ENCODE measurements around the gene CBLN3. TPM values are rescaled to one million over a fixed set of nuclear protein-coding genes. Genes with fewer than 3 reads are reported as not detected.

Gene CBLN3
- total and polyA plus RNA-seq, 2 of the 4 experiments (the other 2 are of a cell fraction): 0.72 to 4.5 TPM

GRCh38 chr14:24418492-24418873, 11.0 kb downstream of the CBLN3 start:
- dilution Hi-C loops (cut with HindIII; ENCODE audit: low sequenced_read_pairs, unreplicated experiment) (no loop called here), intact Hi-C loops (cut with micrococcal nuclease) (no loop called here), in situ Hi-C loops (cut with MboI; ENCODE audit: low sequenced_read_pairs) (no loop called here)
- Histone ChIP-seq H2AK5ac (ENCODE audit: low read depth, low read length) (no peak overlapping the region), H2AFZ (replicated peaks; ENCODE audit: low read length, poor library complexity) (no peak overlapping the region), H2AK9ac (replicated peaks; ENCODE audit: low read depth, low read length, poor library complexity) (no peak overlapping the region), H4K91ac (ENCODE audit: insufficient read depth, low read depth, low read length) (no peak overlapping the region), H3K9me1 (ENCODE audit: insufficient read depth, low read length) (peaks cover 3% of the 10 kb centered on the region; the same call in 1 of the 2 replicates), H4K8ac (ENCODE audit: low read depth in 2 of 2, low read length in 2 of 2) (no peak overlapping the region), H2BK5ac (ENCODE audit: low read depth, low read length, poor library complexity, severe bottlenecking) (no peak overlapping the region), H4K20me1 (ENCODE audit: insufficient read depth, low read length) (no peaks in the 10 kb centered on the region), H3K18ac (ENCODE audit: low read depth, low read length) (no peak overlapping the region), H3K79me1 (ENCODE audit: low read depth in 1 of 2, low read length in 2 of 2) (no peaks in the 10 kb centered on the region), H3K9me3 (ENCODE audit: control insufficient read depth, insufficient read depth, low read length) (no peaks in the 10 kb centered on the region), H3K56ac (ENCODE audit: extremely low read depth, insufficient read depth, low read length) (no peak overlapping the region), H3K27me3 (ENCODE audit: control insufficient read depth, insufficient read depth, low read length) (peaks cover 29% of the 10 kb centered on the region), H3K4me1 (ENCODE audit: control insufficient read depth, insufficient read depth, low read length) (no peaks in the 10 kb centered on the region), H3K9ac (ENCODE audit: low read depth, low read length) (no peak overlapping the region), H3K36me3 (ENCODE audit: control insufficient read depth, insufficient read depth, low read length) (peaks cover 11% of the 10 kb centered on the region; the same call in 1 of the 2 replicates), H3K14ac (replicated peaks; ENCODE audit: low read depth, low read length) (no peak overlapping the region), H3K4me2 (ENCODE audit: low read depth, low read length) (no peak overlapping the region), H2BK120ac (ENCODE audit: low read depth, low read length) (no peak overlapping the region), H3K27ac (ENCODE audit: insufficient read depth, low read length) (no peak overlapping the region), H3K4me3 (ENCODE audit: insufficient read depth, low read depth, low read length) (no peak overlapping the region), H4K5ac (ENCODE audit: low read depth, low read length) (no peak overlapping the region), H3K23ac (ENCODE audit: low read depth, low read length) (no peak overlapping the region), H2BK20ac (ENCODE audit: low read depth, low read length) (no peak overlapping the region), H3K4ac (ENCODE audit: low read depth, low read length) (no peak overlapping the region), H2BK15ac (ENCODE audit: low read depth, low read length) (no peak overlapping the region)
- ChIA-PET CTCF (interaction anchor here (0.7 to 1.4 kb wide), 3 partner anchors 13 to 47 kb away, joined by 3 to 5 read pairs (median 4); no protein-coding TSS in a partner anchor), POLR2A (ENCODE audit: unreplicated experiment) (interaction anchor here (1.0 to 1.4 kb wide), 2 partner anchors 18 to 52 kb away, joined by 3 to 4 read pairs; no protein-coding TSS in a partner anchor)
- no CpG with 5 or more reads among the region's 6 CpGs for WGBS, 2 experiments (ENCODE audit: extremely low coverage in 2 of 2, insufficient read length in 1 of 2)
- no peak for TF ChIP-seq NFE2L2 (IDR thresholded peaks at IDR 0.05; ENCODE audit: low read depth, low read length)
- TF ChIP-seq BHLHE40 (IDR thresholded peaks at IDR 0.05; ENCODE audit: low read depth, low read length): no peak
- TF ChIP-seq CHD1 (IDR thresholded peaks at IDR 0.05; ENCODE audit: low read depth, low read length): no peak
- TF ChIP-seq MXI1 (IDR thresholded peaks at IDR 0.05; ENCODE audit: borderline replicate concordance, low read depth, low read length): no peak
- TF ChIP-seq MAFK (IDR thresholded peaks at IDR 0.05; ENCODE audit: low read depth, low read length): no peak
- TF ChIP-seq MAZ (IDR thresholded peaks at IDR 0.05; ENCODE audit: borderline replicate concordance, low read depth, low read length): no peak
- no peak for TF ChIP-seq CEBPB (IDR thresholded peaks at IDR 0.05; ENCODE audit: low read depth, low read length)
- TF ChIP-seq RAD21 (IDR thresholded peaks at IDR 0.05; ENCODE audit: low read length): no peak
- no peak for TF ChIP-seq POLR2A (IDR thresholded peaks at IDR 0.05; ENCODE audit: low read depth, low read length)
- no peak for TF ChIP-seq FOS (IDR thresholded peaks at IDR 0.05; ENCODE audit: low read depth, low read length)
- TF ChIP-seq SMC3 (IDR thresholded peaks at IDR 0.05; ENCODE audit: low read depth, low read length): no peak
- TF ChIP-seq CTCF (conservative IDR thresholded peaks at IDR 0.05; ENCODE audit: low read depth, low read length): no peak
- no peak for TF ChIP-seq USF2 (IDR thresholded peaks at IDR 0.05; ENCODE audit: low read depth, low read length)
- no peak for TF ChIP-seq RCOR1 (IDR thresholded peaks at IDR 0.05; ENCODE audit: insufficient replicate concordance, low read length)
- TF ChIP-seq RFX5 (IDR thresholded peaks at IDR 0.05; ENCODE audit: low read depth, low read length): no peak
- TF ChIP-seq ELK1 (IDR thresholded peaks at IDR 0.05; ENCODE audit: borderline replicate concordance, low read depth, low read length): no peak
- ATAC-seq (ENCODE audit: low read depth): no peak
- BruUV-seq (replicated peaks): TSS peak; percentile 54
- DNase-seq: no peak

Data from IMR-90 (cell line).